Measurements from ENCODE around the gene MAGEB17. TPM values are rescaled to one million over a fixed set of nuclear protein-coding genes. Genes with fewer than 3 reads are reported as not detected.

Gene MAGEB17
- total RNA-seq, 4 donors from 2014 or later: 0.50 to 2.1 (median 1.3) TPM

DNA sequence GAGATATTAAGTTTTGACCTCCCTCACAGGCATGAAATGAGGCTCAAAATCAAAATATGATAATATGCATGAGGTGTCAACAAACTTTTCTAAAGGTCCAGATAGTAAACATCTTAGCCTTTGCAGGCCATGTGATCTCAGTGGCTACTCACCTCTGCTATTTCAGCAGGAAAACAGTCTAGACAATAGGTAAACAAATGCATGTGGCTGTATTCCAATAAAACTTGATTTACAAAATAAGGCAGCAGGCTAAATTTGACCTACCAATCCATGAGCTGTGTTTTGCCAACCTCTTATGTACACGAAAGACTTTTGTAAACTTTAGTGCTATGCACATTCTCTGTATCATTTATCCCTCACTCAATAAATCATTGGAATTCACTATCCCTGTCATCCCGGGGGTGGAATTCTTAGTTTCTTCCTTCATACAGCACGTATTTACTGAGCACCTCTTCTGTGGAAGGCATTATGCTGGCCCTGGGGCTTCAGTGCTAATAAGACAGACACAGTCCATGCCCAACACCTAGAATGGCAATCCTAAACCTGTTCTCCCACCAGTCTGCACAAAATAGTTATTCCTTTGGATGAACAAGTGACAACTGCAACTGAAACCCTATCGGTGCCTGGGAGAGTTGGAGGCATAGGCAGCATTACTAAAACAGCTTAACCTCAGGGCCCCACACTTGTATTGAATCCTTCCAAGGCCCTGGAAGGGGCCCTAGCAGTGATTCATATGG lies 19.9 kb downstream of the MAGEB17 start:
- DNase-seq (ENCODE audit: extremely low spot score): no peak
- WGBS: 52% methylated on average over 4 of the region's 4 CpGs
- Histone ChIP-seq H3K27ac (replicated peaks in 1 of 4) (no peak overlapping the region), H3K9me3 (no peaks in the 10 kb centered on the region), H3K4me3 (no peak overlapping the region), H3K27me3 (no peaks in the 10 kb centered on the region), H3K36me3 (no peaks in the 10 kb centered on the region), H3K4me1 (peaks cover 0 to 5% (median 0%) of the 10 kb centered on the region in 4 donors)
- no peak for TF ChIP-seq POLR2AphosphoS5 (IDR thresholded peaks at IDR 0.05)
- TF ChIP-seq, protein P1, sequence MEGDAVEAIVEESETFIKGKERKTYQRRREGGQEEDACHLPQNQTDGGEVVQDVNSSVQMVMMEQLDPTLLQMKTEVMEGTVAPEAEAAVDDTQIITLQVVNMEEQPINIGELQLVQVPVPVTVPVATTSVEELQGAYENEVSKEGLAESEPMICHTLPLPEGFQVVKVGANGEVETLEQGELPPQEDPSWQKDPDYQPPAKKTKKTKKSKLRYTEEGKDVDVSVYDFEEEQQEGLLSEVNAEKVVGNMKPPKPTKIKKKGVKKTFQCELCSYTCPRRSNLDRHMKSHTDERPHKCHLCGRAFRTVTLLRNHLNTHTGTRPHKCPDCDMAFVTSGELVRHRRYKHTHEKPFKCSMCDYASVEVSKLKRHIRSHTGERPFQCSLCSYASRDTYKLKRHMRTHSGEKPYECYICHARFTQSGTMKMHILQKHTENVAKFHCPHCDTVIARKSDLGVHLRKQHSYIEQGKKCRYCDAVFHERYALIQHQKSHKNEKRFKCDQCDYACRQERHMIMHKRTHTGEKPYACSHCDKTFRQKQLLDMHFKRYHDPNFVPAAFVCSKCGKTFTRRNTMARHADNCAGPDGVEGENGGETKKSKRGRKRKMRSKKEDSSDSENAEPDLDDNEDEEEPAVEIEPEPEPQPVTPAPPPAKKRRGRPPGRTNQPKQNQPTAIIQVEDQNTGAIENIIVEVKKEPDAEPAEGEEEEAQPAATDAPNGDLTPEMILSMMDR (IDR thresholded peaks at IDR 0.05): no peak
- TF ChIP-seq EP300 (IDR thresholded peaks at IDR 0.05): no peak
- TF ChIP-seq POLR2A (IDR thresholded peaks at IDR 0.05; ENCODE audit: low read depth): no peak
- intact Hi-C loops (cut with DNase I): no loop called here

DNA sequence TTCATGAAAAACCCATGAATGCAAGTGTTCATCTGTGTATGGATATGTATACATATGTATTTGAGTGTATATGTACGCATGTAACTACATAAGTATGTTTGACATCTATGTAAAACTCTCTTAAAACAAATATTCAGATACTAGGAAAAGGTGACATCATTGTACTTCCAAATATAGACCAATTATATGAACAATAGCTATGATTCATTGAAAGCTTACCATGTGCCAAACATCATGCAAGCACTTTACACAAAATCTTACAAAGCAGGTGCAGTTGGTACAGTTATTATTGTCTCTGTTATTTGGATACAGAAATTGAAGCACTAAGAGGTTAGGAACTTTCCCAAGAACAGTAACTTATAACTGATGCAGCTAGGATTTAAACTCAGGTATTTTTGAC lies 21.4 kb downstream of the MAGEB17 start:
- 87% methylated on average over 1 of the region's 1 CpG for WGBS
- no peak for DNase-seq (ENCODE audit: extremely low spot score)
- peaks cover 0 to 5% (median 0%) of the 10 kb centered on the region in 4 donors for H3K4me1 ChIP-seq
- H3K27ac ChIP-seq (replicated peaks in 1 of 4): no peak overlapping the region
- H3K36me3 ChIP-seq: no peaks in the 10 kb centered on the region
- no peak overlapping the region for H3K4me3 ChIP-seq
- intact Hi-C loops (cut with DNase I): no loop called here
- no peaks in the 10 kb centered on the region for H3K9me3 ChIP-seq
- no peaks in the 10 kb centered on the region for H3K27me3 ChIP-seq
- TF ChIP-seq EP300 (IDR thresholded peaks at IDR 0.05) (no peak), POLR2AphosphoS5 (IDR thresholded peaks at IDR 0.05) (no peak), POLR2A (IDR thresholded peaks at IDR 0.05; ENCODE audit: low read depth) (no peak)
- TF ChIP-seq, protein P1 (IDR thresholded peaks at IDR 0.05): no peak

DNA sequence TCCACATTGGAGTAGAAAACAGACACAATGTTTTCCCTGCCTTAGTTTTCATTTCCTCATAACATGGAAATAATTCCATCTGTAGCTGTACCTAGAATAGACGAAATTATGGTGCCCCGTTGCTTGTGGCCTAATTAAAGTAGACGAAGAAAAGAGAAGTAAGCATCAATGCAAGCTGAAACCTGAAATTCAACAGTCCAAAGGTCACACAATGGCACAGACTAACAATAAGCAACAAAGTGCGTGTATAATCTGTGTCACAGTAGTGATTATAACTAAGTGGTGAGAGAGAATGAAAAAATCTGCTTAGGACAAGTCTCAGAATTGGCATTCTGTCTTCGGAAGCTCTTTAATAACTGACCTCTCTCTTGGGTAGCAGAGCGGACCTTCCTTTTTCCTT lies 24.3 kb downstream of the MAGEB17 start:
- intact Hi-C loops (cut with DNase I): no loop called here
- TF ChIP-seq POLR2AphosphoS5 (IDR thresholded peaks at IDR 0.05): no peak
- no peak for TF ChIP-seq EP300 (IDR thresholded peaks at IDR 0.05)
- no peaks in the 10 kb centered on the region for H3K9me3 ChIP-seq
- no peaks in the 10 kb centered on the region for H3K27me3 ChIP-seq
- 90% methylated on average over 6 of the region's 6 CpGs for WGBS
- no peaks in the 10 kb centered on the region for H3K36me3 ChIP-seq
- no peak for DNase-seq (ENCODE audit: extremely low spot score)
- no peak overlapping the region for H3K27ac ChIP-seq (replicated peaks in 1 of 4)
- no peak overlapping the region for H3K4me3 ChIP-seq
- no peaks in the 10 kb centered on the region for H3K4me1 ChIP-seq

DNA sequence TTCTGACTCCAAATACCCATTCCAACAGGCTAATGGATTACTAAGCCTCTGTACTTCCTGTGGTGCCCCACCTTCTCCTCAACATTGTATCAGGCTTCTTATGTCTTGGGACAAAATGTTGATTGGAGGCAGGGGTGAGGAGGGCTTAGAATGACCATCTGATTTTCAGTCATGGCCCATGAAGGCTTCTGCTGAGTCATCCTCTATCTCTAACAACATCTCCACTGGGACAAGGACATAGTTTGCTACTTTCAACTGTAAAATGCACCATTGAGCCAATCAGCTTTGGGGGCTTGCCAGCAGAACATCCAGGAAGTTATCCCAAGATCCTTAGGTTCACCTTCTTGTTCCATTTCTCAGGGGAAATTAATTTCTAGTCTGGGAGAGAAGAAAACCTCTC lies 29.5 kb downstream of the MAGEB17 start:
- intact Hi-C loops (cut with DNase I): no loop called here
- Histone ChIP-seq H3K27me3 (no peaks in the 10 kb centered on the region), H3K4me1 (no peaks in the 10 kb centered on the region), H3K4me3 (no peak overlapping the region), H3K36me3 (no peaks in the 10 kb centered on the region), H3K27ac (replicated peaks in 1 of 4) (no peak overlapping the region), H3K9me3 (no peaks in the 10 kb centered on the region)
- TF ChIP-seq, protein P1 (IDR thresholded peaks at IDR 0.05): no peak
- no peak for DNase-seq (ENCODE audit: extremely low spot score)

DNA sequence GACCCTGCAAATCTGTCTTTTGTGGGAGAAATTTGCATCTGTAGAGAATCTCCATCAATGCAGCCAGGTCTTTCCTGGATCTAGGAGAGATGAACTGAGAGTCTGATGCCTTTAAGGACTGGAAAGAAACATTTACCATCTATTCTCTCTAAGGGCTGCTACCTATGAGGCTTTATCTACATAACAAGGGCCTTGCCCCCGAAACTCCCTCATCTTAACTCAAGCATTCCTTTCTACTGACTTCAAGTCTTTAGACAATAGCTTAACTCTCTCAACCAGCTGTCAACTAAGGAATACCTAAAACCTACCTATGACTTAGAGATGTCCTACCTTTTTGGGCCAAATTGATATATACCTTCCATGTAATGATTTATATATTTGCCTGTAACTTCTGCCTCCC lies 32.1 kb downstream of the MAGEB17 start:
- Histone ChIP-seq H3K27ac (replicated peaks in 1 of 4) (no peak overlapping the region), H3K27me3 (no peaks in the 10 kb centered on the region), H3K4me3 (no peak overlapping the region), H3K36me3 (no peaks in the 10 kb centered on the region), H3K9me3 (no peaks in the 10 kb centered on the region), H3K4me1 (no peaks in the 10 kb centered on the region)
- intact Hi-C loops (cut with DNase I): no loop called here
- TF ChIP-seq POLR2A (IDR thresholded peaks at IDR 0.05; ENCODE audit: low read depth): no peak
- TF ChIP-seq, protein P1 (IDR thresholded peaks at IDR 0.05): no peak
- TF ChIP-seq POLR2AphosphoS5 (IDR thresholded peaks at IDR 0.05): no peak
- no peak for TF ChIP-seq EP300 (IDR thresholded peaks at IDR 0.05)
- WGBS: 68% methylated on average over 1 of the region's 1 CpG
- DNase-seq (ENCODE audit: extremely low spot score): no peak
